Caco-2 (cell line): Measurements from ENCODE around the gene PLA2G4F. TPM values are rescaled to one million over a fixed set of nuclear protein-coding genes. Genes with fewer than 3 reads are reported as not detected.

Source experiments
- BruUV-seq: library from RNA; stranded (reverse); fragments of 400-500 nt; replicated peaks from 2 replicates; lab custom pipeline; 2021; lab: Mats Ljungman, UMichigan
- CTCF ChIA-PET: fragments of 300-600 bp; sonication (Branson Sonifier 250); formaldehyde crosslinking; loops from one replicate; lab custom pipeline; 2022; ENCODE audit warnings: antibody characterized with exemption; lab: Charles Lee
- POLR2A ChIA-PET: fragments of 300-600 bp; sonication (Branson Sonifier 250); formaldehyde crosslinking; loops from one replicate; lab custom pipeline; 2022; ENCODE audit warnings: antibody characterized with exemption; lab: Charles Lee
- DNase-seq, 2 experiments: peaks; one replicate each; pipeline versions ENCODE4 v3.0.0 to v3.0.0-alpha.2; 2020 to 2022
- H3K27me3 ChIP-seq: replicated peaks from 2 replicates; pipeline ENCODE4 v1.6.0; 2011; ENCODE audit warnings: low read length; ENCODE audit not compliant: control insufficient read depth, insufficient read depth
- H3K36me3 ChIP-seq: 2 replicates; pipeline ENCODE4 v1.5.1; 2011; ENCODE audit warnings: low read length; ENCODE audit not compliant: control insufficient read depth, insufficient read depth
- H3K4me1 ChIP-seq: fragments of 250-450 bp; sonication (Bioruptor Pico); 2 replicates; pipeline ENCODE4 v1.5.1; 2020; ENCODE audit warnings: mild to moderate bottlenecking
- H3K4me3 ChIP-seq: 2 replicates; pipeline ENCODE4 v1.5.1; 2011; ENCODE audit warnings: low read depth, mild to moderate bottlenecking, control low read depth, low read length
- H3K9me3 ChIP-seq: fragments of 250-450 bp; sonication (Bioruptor Pico); 2 replicates; pipeline ENCODE4 v1.5.1; 2020; ENCODE audit warnings: mild to moderate bottlenecking, moderate library complexity
- H3K27ac Mint-ChIP-seq: one replicate; pipeline ENCODE4 v1.8.0; 2022; ENCODE audit warnings: mixed read lengths; ENCODE audit not compliant: unreplicated experiment
- H3K27me3 Mint-ChIP-seq: one replicate; pipeline ENCODE4 v1.8.0; 2022; ENCODE audit warnings: mixed read lengths; ENCODE audit not compliant: insufficient read depth, unreplicated experiment
- H3K36me3 Mint-ChIP-seq: one replicate; pipeline ENCODE4 v1.8.0; 2022; ENCODE audit warnings: mild to moderate bottlenecking, mixed read lengths; ENCODE audit not compliant: insufficient read depth, unreplicated experiment
- H3K4me1 Mint-ChIP-seq: one replicate; pipeline ENCODE4 v1.8.0; 2022; ENCODE audit warnings: low read depth, mixed read lengths; ENCODE audit not compliant: unreplicated experiment
- H3K4me3 Mint-ChIP-seq: one replicate; pipeline ENCODE4 v1.8.0; 2022; ENCODE audit warnings: mild to moderate bottlenecking, moderate library complexity, mixed read lengths; ENCODE audit not compliant: unreplicated experiment
- H3K9me3 Mint-ChIP-seq: one replicate; pipeline ENCODE4 v1.8.0; 2022; ENCODE audit warnings: mixed read lengths; ENCODE audit not compliant: unreplicated experiment
- CTCF ChIP-seq, 2 experiments: fragments of 200-600 bp in 1 of 2; IDR thresholded peaks; 1 replicate in 1 of 2; 2 replicates in 1 of 2; pipeline versions ENCODE4 v1.5.1 to v1.8.0; 2011 to 2022; ENCODE audit warnings: antibody characterized with exemption in 1 of 2, control low read depth in 1 of 2, inconsistent platforms in 1 of 2, low read depth in 1 of 2, low read length in 1 of 2, mild to moderate bottlenecking in 1 of 2, moderate library complexity in 1 of 2; ENCODE audit not compliant: insufficient read depth in 1 of 2, severe bottlenecking in 1 of 2, unreplicated experiment in 1 of 2
- intact Hi-C: fragments of 100-400 bp; cut with micrococcal nuclease; formaldehyde crosslinking; loops from one replicate; pipeline ENCODE4 v1.10.0; 2022; ENCODE audit not compliant: unreplicated experiment
- total RNA-seq: library from RNA; stranded (reverse); gene quantifications from 2 replicates; pipeline ENCODE4 v1.2.3, GENCODE V29; 2022

Gene PLA2G4F
- total RNA-seq, 1 experiment from 2014 or later: 2.9 TPM

- H3K4me1 ChIP-seq: no peaks in the 10 kb centered on the region
- no peak for DNase-seq
- no TSS peak for BruUV-seq
- ChIA-PET CTCF (no interaction called here), POLR2A (no interaction called here)
- no peaks in the 10 kb centered on the region for H3K27me3 Mint-ChIP-seq
- H3K4me3 Mint-ChIP-seq: no peak overlapping the region
- no peak overlapping the region for H3K4me3 ChIP-seq
- no peaks in the 10 kb centered on the region for H3K36me3 ChIP-seq
- intact Hi-C loops: no loop called here
- no peaks in the 10 kb centered on the region for H3K27me3 ChIP-seq
- no peaks in the 10 kb centered on the region; the same call in 1 of the 2 replicates for H3K9me3 ChIP-seq
- H3K36me3 Mint-ChIP-seq: no peaks in the 10 kb centered on the region
- TF ChIP-seq CTCF (IDR thresholded peaks at IDR 0.05; ENCODE audit: insufficient read depth in 1 of 2, low read depth in 1 of 2, low read length in 1 of 2, severe bottlenecking in 1 of 2, unreplicated experiment in 1 of 2): no peak
- H3K9me3 Mint-ChIP-seq: no peaks in the 10 kb centered on the region
- no peak overlapping the region for H3K27ac Mint-ChIP-seq
- H3K4me1 Mint-ChIP-seq: no peaks in the 10 kb centered on the region
Measured at GRCh38 chr15:42108806-42109205, 47.6 kb downstream of the PLA2G4F start.

GRCh38 chr15:42108189-42108588, 48.2 kb downstream of the PLA2G4F start:
- TF ChIP-seq CTCF (IDR thresholded peaks at IDR 0.05; ENCODE audit: insufficient read depth in 1 of 2, low read depth in 1 of 2, low read length in 1 of 2, severe bottlenecking in 1 of 2, unreplicated experiment in 1 of 2): no peak
- Mint-ChIP-seq H3K4me1 (no peaks in the 10 kb centered on the region), H3K4me3 (no peak overlapping the region), H3K27me3 (no peaks in the 10 kb centered on the region), H3K9me3 (no peaks in the 10 kb centered on the region), H3K27ac (no peak overlapping the region), H3K36me3 (no peaks in the 10 kb centered on the region)
- no TSS peak for BruUV-seq
- H3K4me1 ChIP-seq: no peaks in the 10 kb centered on the region
- intact Hi-C loops: no loop called here
- ChIA-PET CTCF (interaction anchor here (1.0 kb wide), 1 partner anchor 24 kb away, joined by 3 read pairs; no protein-coding TSS in a partner anchor), POLR2A (no interaction called here)
- no peaks in the 10 kb centered on the region; the same call in 1 of the 2 replicates for H3K9me3 ChIP-seq
- H3K36me3 ChIP-seq: no peaks in the 10 kb centered on the region
- no peaks in the 10 kb centered on the region for H3K27me3 ChIP-seq
- H3K4me3 ChIP-seq: no peak overlapping the region
- DNase-seq: no peak

GRCh38 chr15:42107473-42107872, 49.0 kb downstream of the PLA2G4F start:
- DNase-seq: no peak
- no peaks in the 10 kb centered on the region; the same call in 1 of the 2 replicates for H3K9me3 ChIP-seq
- BruUV-seq: no TSS peak
- no peaks in the 10 kb centered on the region for H3K9me3 Mint-ChIP-seq
- intact Hi-C loops: no loop called here
- no peak for TF ChIP-seq CTCF (IDR thresholded peaks at IDR 0.05; ENCODE audit: insufficient read depth in 1 of 2, low read depth in 1 of 2, low read length in 1 of 2, severe bottlenecking in 1 of 2, unreplicated experiment in 1 of 2)
- ChIA-PET POLR2A (no interaction called here), CTCF (interaction anchor here (1.0 kb wide), 1 partner anchor 23 kb away, joined by 3 read pairs; no protein-coding TSS in a partner anchor)
- H3K27me3 Mint-ChIP-seq: no peaks in the 10 kb centered on the region
- no peak overlapping the region for H3K4me3 Mint-ChIP-seq
- no peaks in the 10 kb centered on the region for H3K4me1 ChIP-seq
- no peak overlapping the region for H3K27ac Mint-ChIP-seq
- no peaks in the 10 kb centered on the region for H3K36me3 ChIP-seq
- H3K4me3 ChIP-seq: no peak overlapping the region
- no peaks in the 10 kb centered on the region for H3K36me3 Mint-ChIP-seq
- no peaks in the 10 kb centered on the region for H3K4me1 Mint-ChIP-seq
- H3K27me3 ChIP-seq: no peaks in the 10 kb centered on the region
